Ovary (tissue), 3 donors: ENCODE results near the gene CNIH2.

Experiments used
- CTCF ChIP-seq, 3 donors: fragments of 450-650 bp in 2 of 3; fragments of 200-600 bp in 1 of 3; IDR thresholded peaks; one replicate each; pipeline versions ENCODE4 v1.5.1 to v1.8.0; 2016 to 2022; ENCODE audit warnings: antibody characterized with exemption in 3 of 3, mild to moderate bottlenecking in 1 of 3
- POLR2A ChIP-seq: fragments of 450-650 bp; IDR thresholded peaks from one replicate; pipeline ENCODE4 v1.6.1; 2017; ENCODE audit warnings: antibody characterized with exemption, mild to moderate bottlenecking, moderate library complexity
- donor health status: DM: no; HTN: no; CAD: no.

- TF ChIP-seq POLR2A (no peak), CTCF (IDR thresholded peaks at IDR 0.05) (no peak)
These were observed 40.0 kb downstream of the CNIH2 start for GRCh38 chr11:66317723-66318599.
